ENCODE data around the gene SLC25A40.

The SLC25A40 gene

GRCh38 chr7:87818336-87818735 lies 57.8 kb downstream of the SLC25A40 start:
- no peak overlapping the region for H3K4me2 ChIP-seq (ENCODE audit: low read length)
- H3K36me3 ChIP-seq (ENCODE audit: insufficient read depth, low read length): no peaks in the 10 kb centered on the region
- H3K9ac ChIP-seq (ENCODE audit: low read depth, low read length): no peak overlapping the region
- no peaks in the 10 kb centered on the region for H3K9me3 ChIP-seq (replicated peaks; ENCODE audit: low read length)
- H3K4me3 ChIP-seq (ENCODE audit: low read length): no peak overlapping the region
- H3K27me3 ChIP-seq (ENCODE audit: control insufficient read depth, insufficient read depth, low read length): no peaks in the 10 kb centered on the region
- H3K4me1 ChIP-seq (ENCODE audit: control insufficient read depth, insufficient read depth, low read length): no peaks in the 10 kb centered on the region

DNA sequence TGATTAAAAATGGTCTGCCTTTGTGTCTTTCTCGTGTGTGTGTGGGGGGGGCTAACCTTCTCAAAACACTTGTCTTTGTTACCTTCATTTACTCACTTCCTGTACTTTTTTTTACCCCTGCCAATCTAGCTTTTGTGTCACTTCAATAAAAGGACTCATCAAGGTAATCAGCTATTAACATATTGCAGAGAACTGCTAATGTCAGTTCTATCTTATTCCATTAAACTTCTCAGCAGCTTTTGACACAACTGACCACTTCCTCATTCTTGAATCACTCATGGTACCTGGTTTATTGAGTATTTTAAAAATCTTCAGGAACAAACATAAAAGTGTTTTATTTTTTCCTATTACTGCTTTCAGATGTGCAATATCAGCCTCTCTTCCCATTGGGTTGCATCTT lies 59.8 kb downstream of the SLC25A40 start:
- H3K36me3 ChIP-seq (ENCODE audit: insufficient read depth, low read length): no peaks in the 10 kb centered on the region
- H3K27me3 ChIP-seq (ENCODE audit: control insufficient read depth, insufficient read depth, low read length): no peaks in the 10 kb centered on the region
- no peaks in the 10 kb centered on the region for H3K4me1 ChIP-seq (ENCODE audit: control insufficient read depth, insufficient read depth, low read length)
- no peak overlapping the region for H3K4me3 ChIP-seq (ENCODE audit: low read length)
- H3K4me2 ChIP-seq (ENCODE audit: low read length): no peak overlapping the region
- H3K9me3 ChIP-seq (replicated peaks; ENCODE audit: low read length): no peaks in the 10 kb centered on the region
- H3K9ac ChIP-seq (ENCODE audit: low read depth, low read length): no peak overlapping the region

DNA sequence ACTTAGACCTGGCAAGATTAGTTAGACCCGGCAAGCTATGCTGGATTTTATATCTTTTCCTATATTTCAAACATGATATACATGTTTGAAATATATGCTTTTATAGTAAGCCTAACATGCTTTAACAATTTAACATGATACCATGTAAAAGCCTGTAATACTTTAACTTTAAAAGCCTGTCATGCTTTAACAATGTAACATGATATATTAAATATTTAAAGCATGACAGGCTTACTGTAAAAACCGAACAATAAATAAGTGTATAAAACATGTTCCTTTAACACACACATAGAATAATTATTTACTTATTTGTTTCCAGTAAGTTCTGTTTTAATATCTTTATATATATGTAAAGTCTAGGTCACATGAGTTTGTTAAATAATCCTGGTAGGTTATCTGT lies 65.4 kb downstream of the SLC25A40 start:
- H3K4me1 ChIP-seq (ENCODE audit: control insufficient read depth, insufficient read depth, low read length): no peaks in the 10 kb centered on the region
- no peaks in the 10 kb centered on the region for H3K9me3 ChIP-seq (replicated peaks; ENCODE audit: low read length)
- no peaks in the 10 kb centered on the region for H3K27me3 ChIP-seq (ENCODE audit: control insufficient read depth, insufficient read depth, low read length)
- H3K4me2 ChIP-seq (ENCODE audit: low read length): no peak overlapping the region
- H3K36me3 ChIP-seq (ENCODE audit: insufficient read depth, low read length): no peaks in the 10 kb centered on the region
- no peak overlapping the region for H3K4me3 ChIP-seq (ENCODE audit: low read length)
- no peak overlapping the region for H3K9ac ChIP-seq (ENCODE audit: low read depth, low read length)

GRCh38 chr7:87810130-87810529 lies 66.0 kb downstream of the SLC25A40 start:
- no peaks in the 10 kb centered on the region for H3K27me3 ChIP-seq (ENCODE audit: control insufficient read depth, insufficient read depth, low read length)
- no peak overlapping the region for H3K4me2 ChIP-seq (ENCODE audit: low read length)
- H3K4me3 ChIP-seq (ENCODE audit: low read length): no peak overlapping the region
- H3K36me3 ChIP-seq (ENCODE audit: insufficient read depth, low read length): no peaks in the 10 kb centered on the region
- no peak overlapping the region for H3K9ac ChIP-seq (ENCODE audit: low read depth, low read length)
- H3K9me3 ChIP-seq (replicated peaks; ENCODE audit: low read length): no peaks in the 10 kb centered on the region
- H3K4me1 ChIP-seq (ENCODE audit: control insufficient read depth, insufficient read depth, low read length): no peaks in the 10 kb centered on the region

DNA sequence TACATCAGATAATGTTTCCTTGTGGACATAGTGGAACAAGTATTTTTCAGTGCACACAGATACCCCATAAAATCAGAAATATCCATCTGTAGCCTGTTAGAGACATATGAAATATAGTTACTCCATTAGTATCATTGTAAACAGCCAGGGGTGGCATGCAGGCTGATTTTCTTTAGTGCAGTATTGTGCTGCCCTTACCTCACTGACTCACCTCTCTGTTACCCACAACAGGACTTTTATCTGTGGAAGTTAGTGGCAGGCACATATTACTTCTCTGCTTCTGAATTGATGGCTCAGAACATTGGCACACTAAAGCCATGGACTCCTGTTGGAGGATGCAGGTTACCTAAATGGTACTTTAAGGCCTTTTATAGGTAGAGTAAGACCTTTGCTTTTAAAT lies 70.0 kb downstream of the SLC25A40 start:
- Histone ChIP-seq H3K9me3 (replicated peaks; ENCODE audit: low read length) (no peaks in the 10 kb centered on the region), H3K27me3 (ENCODE audit: control insufficient read depth, insufficient read depth, low read length) (no peaks in the 10 kb centered on the region), H3K4me1 (ENCODE audit: control insufficient read depth, insufficient read depth, low read length) (no peaks in the 10 kb centered on the region), H3K4me2 (ENCODE audit: low read length) (no peak overlapping the region), H3K36me3 (ENCODE audit: insufficient read depth, low read length) (no peaks in the 10 kb centered on the region), H3K4me3 (ENCODE audit: low read length) (no peak overlapping the region), H3K9ac (ENCODE audit: low read depth, low read length) (no peak overlapping the region)

- Histone ChIP-seq H3K27me3 (ENCODE audit: control insufficient read depth, insufficient read depth, low read length) (no peaks in the 10 kb centered on the region), H3K4me3 (ENCODE audit: low read length) (no peak overlapping the region), H3K9ac (ENCODE audit: low read depth, low read length) (no peak overlapping the region), H3K36me3 (ENCODE audit: insufficient read depth, low read length) (no peaks in the 10 kb centered on the region), H3K9me3 (replicated peaks; ENCODE audit: low read length) (no peaks in the 10 kb centered on the region), H3K4me2 (ENCODE audit: low read length) (no peak overlapping the region), H3K4me1 (ENCODE audit: control insufficient read depth, insufficient read depth, low read length) (no peaks in the 10 kb centered on the region)
Observed at GRCh38 chr7:87797798-87798403, 78.3 kb downstream of the SLC25A40 start.

DNA sequence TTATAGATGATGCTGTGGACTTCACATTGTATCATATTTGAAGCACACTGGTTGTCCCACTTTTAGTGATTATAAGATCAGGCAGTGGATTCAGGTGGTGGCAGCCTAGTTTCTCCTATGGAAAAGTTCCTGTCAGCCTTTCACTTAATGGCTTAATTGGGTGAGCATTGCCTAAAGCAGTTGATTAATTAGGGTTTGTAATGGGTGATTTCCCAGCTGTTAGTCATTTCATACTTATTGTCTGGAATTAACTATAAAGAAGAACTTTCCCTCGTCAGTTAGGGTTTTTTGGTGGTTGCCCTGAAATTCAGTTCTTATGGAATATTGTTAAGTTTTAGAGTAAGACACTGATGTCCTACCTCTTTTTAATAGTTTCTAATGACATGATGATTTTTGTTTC lies 78.8 kb downstream of the SLC25A40 start:
- H3K4me3 ChIP-seq (ENCODE audit: low read length): no peak overlapping the region
- no peaks in the 10 kb centered on the region for H3K27me3 ChIP-seq (ENCODE audit: control insufficient read depth, insufficient read depth, low read length)
- no peaks in the 10 kb centered on the region for H3K9me3 ChIP-seq (replicated peaks; ENCODE audit: low read length)
- H3K4me1 ChIP-seq (ENCODE audit: control insufficient read depth, insufficient read depth, low read length): no peaks in the 10 kb centered on the region
- no peak overlapping the region for H3K9ac ChIP-seq (ENCODE audit: low read depth, low read length)
- H3K4me2 ChIP-seq (ENCODE audit: low read length): no peak overlapping the region
- H3K36me3 ChIP-seq (ENCODE audit: insufficient read depth, low read length): no peaks in the 10 kb centered on the region

DNA sequence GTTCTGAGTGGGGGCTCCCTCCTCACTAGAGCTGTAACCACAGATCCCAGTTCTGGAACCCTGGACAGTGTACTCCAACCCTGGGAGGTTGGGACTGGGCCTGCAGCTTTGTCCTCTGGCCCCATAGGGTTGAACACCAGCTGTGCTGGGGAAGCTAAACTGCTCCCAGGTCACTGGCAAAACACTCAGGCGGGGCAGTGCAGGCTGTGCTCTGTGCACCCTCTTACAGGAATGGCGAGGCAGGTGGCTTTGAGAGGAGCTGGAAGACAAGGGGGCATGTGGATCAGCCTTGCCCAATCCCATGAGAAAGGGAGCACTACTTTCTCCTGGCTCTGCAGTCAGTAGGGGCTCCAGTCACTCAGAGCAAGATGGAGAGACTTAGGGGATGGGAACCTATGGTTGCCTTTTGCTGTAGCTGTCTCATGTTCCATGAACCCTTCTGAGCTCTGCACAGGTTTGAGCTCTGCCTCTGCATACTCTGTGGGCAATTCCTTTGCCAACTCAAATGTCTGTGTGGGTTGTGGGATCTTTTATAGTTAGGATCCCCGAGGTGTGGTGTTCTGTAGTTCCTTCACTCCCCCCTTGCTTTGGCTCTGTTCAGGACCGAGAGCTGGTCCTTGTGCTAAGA lies 90.7 kb downstream of the SLC25A40 start:
- H3K27me3 ChIP-seq (ENCODE audit: control insufficient read depth, insufficient read depth, low read length): no peaks in the 10 kb centered on the region

DNA sequence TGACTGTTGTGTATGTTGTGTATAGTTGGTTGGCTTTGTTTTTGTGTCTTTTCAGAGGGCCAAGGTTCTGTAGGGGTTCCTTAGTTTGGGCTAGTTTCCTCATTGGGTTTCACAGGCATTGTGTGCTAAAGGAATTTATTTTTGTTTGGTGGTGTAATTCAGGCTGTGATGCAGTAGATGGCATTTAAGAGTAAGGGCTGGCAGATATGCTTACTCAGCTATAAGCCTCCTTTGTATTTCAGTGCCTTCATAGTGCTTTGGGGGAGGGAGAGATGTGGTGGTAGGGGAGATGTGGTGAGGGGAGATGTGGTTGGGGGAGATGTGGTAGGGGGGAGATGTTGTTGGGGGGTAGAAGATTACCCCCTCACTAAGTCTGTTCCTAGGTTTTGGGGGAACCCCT lies 91.7 kb downstream of the SLC25A40 start:
- Histone ChIP-seq H3K4me1 (ENCODE audit: control insufficient read depth, insufficient read depth, low read length) (no peaks in the 10 kb centered on the region), H3K9ac (ENCODE audit: low read depth, low read length) (no peak overlapping the region), H3K36me3 (ENCODE audit: insufficient read depth, low read length) (no peaks in the 10 kb centered on the region), H3K4me2 (ENCODE audit: low read length) (no peak overlapping the region), H3K4me3 (ENCODE audit: low read length) (no peak overlapping the region), H3K9me3 (replicated peaks; ENCODE audit: low read length) (no peaks in the 10 kb centered on the region), H3K27me3 (ENCODE audit: control insufficient read depth, insufficient read depth, low read length) (no peaks in the 10 kb centered on the region)

More for the DNA sequence above, 90.7 kb downstream of the SLC25A40 start:
- Histone ChIP-seq H3K4me3 (ENCODE audit: low read length) (no peak overlapping the region), H3K4me1 (ENCODE audit: control insufficient read depth, insufficient read depth, low read length) (no peaks in the 10 kb centered on the region), H3K9me3 (replicated peaks; ENCODE audit: low read length) (no peaks in the 10 kb centered on the region), H3K4me2 (ENCODE audit: low read length) (no peak overlapping the region), H3K9ac (ENCODE audit: low read depth, low read length) (no peak overlapping the region), H3K36me3 (ENCODE audit: insufficient read depth, low read length) (no peaks in the 10 kb centered on the region)
